GM10266 (cell line): ENCODE results near the gene LTB4R2.

Source experiments
- DNase-seq: peaks from one replicate; pipeline ENCODE4 v3.0.0; 2012; ENCODE audit errors: extremely low spot score
- CTCF ChIP-seq: IDR thresholded peaks from 2 replicates; pipeline ENCODE4 v1.5.1; 2012; ENCODE audit warnings: mild to moderate bottlenecking, low read depth; ENCODE audit not compliant: control insufficient read depth, insufficient read depth; ENCODE audit errors: missing control alignments

LTB4R2 gene

GRCh38 chr14:24307156-24307574, 2.8 kb upstream of the LTB4R2 start:
- TF ChIP-seq CTCF, result no peak
- DNase-seq, result no peak

- DNase-seq, result peak; percentile 82
- TF ChIP-seq CTCF, result peak; percentile 91
Observed at GRCh38 chr14:24307575-24308341, 2.2 kb upstream of the LTB4R2 start, which contains the start of gene CIDEB. Gene CIDEB, minus strand, starts transcription at chr14:24307977. Its CDS starts 119 bp downstream, at chr14:24307858.

- no peak for TF ChIP-seq CTCF
Observed at GRCh38 chr14:24308342-24309124, 1.4 kb upstream of the LTB4R2 start.

GRCh38 chr14:24310265-24310645, 315 bp downstream of the LTB4R2 start:
- no peak for TF ChIP-seq CTCF
- DNase-seq, result no peak

More at GRCh38 chr14:24308342-24309124, 1.4 kb upstream of the LTB4R2 start:
- DNase-seq, result no peak

- TF ChIP-seq CTCF, result peak; percentile 67
- peak; percentile 81 for DNase-seq
Observed at GRCh38 chr14:24310646-24311604, 985 bp downstream of the LTB4R2 start, which contains the start of gene LTB4R. Gene LTB4R, plus strand, starts transcription at chr14:24311502. Its CDS starts 4,150 bp downstream, at chr14:24315652.

- DNase-seq, result no peak
- no peak for TF ChIP-seq CTCF
Observed at GRCh38 chr14:24311837-24312615, 2.1 kb downstream of the LTB4R2 start.
